Smooth muscle cell (in vitro differentiated cells): ENCODE data around the gene TRMT1. TPM values are rescaled to one million over a fixed set of nuclear protein-coding genes. Genes with fewer than 3 reads are reported as not detected.

Experiments used
- DNase-seq: peaks from one replicate; lab custom pipeline; 2025; ENCODE audit not compliant: unreplicated experiment; lab: John Stamatoyannopoulos, UW
- H2AFZ ChIP-seq: fragments of 200-600 bp; sonication (generic); 2 replicates; pipeline ENCODE4 v1.6.0; 2016; ENCODE audit warnings: antibody characterized with exemption, low read depth, mild to moderate bottlenecking
- H3F3A ChIP-seq: fragments of 200-600 bp; sonication (generic); 2 replicates; pipeline ENCODE4 v1.6.0; 2017; ENCODE audit warnings: antibody characterized with exemption, low read depth
- H3K27ac ChIP-seq: fragments of 200-600 bp; sonication (generic); 2 replicates; pipeline ENCODE4 v1.5.1; 2016; ENCODE audit warnings: low read depth, mild to moderate bottlenecking
- H3K27me3 ChIP-seq: fragments of 200-600 bp; sonication (generic); 2 replicates; pipeline ENCODE4 v1.6.1; 2016; ENCODE audit warnings: low read depth, mild to moderate bottlenecking
- H3K36me3 ChIP-seq: fragments of 200-600 bp; sonication (generic); 2 replicates; pipeline ENCODE4 v1.5.1; 2016; ENCODE audit warnings: low read depth
- H3K4me1 ChIP-seq: fragments of 200-600 bp; sonication (generic); 2 replicates; pipeline ENCODE4 v1.5.1; 2016; ENCODE audit warnings: low read depth
- H3K4me2 ChIP-seq: fragments of 200-600 bp; sonication (generic); 2 replicates; pipeline ENCODE4 v1.6.0; 2016; ENCODE audit warnings: mild to moderate bottlenecking
- H3K4me3 ChIP-seq: fragments of 200-600 bp; sonication (generic); 2 replicates; pipeline ENCODE4 v1.5.1; 2016; ENCODE audit warnings: mild to moderate bottlenecking
- H3K79me2 ChIP-seq: fragments of 200-600 bp; sonication (generic); 2 replicates; pipeline ENCODE4 v1.6.0; 2016; ENCODE audit warnings: low read depth, mild to moderate bottlenecking
- H3K9ac ChIP-seq: fragments of 200-600 bp; sonication (generic); 2 replicates; pipeline ENCODE4 v1.6.0; 2016; ENCODE audit warnings: low read depth
- H3K9me3 ChIP-seq: fragments of 200-600 bp; sonication (generic); replicated peaks from 2 replicates; pipeline ENCODE4 v1.5.1; 2016; ENCODE audit warnings: low read depth
- H4K20me1 ChIP-seq: fragments of 200-600 bp; sonication (generic); 2 replicates; pipeline ENCODE4 v1.6.0; 2016; ENCODE audit warnings: low read depth
- WGBS: methylation state at CpG from one replicate; pipeline ENCODE4 v1.1.7; 2016; ENCODE audit warnings: low lambda C conversion rate; 5-methylcytosine and 5-hydroxymethylcytosine counted together
- polyA plus RNA-seq: library from polyadenylated mRNA; unstranded; fragments of >200 nt; fragmentation: Nextera tagmentation; extraction: Ambion mirVana; gene quantifications from 2 replicates; pipeline ENCODE4 v1.2.1, GENCODE V29; 2016
- total RNA-seq: library from RNA; depleted of rRNA; stranded (reverse); fragments of >200 nt; gene quantifications from 2 replicates; pipeline ENCODE4 v1.2.3, GENCODE V29; 2014
- TF ChIP-seq, protein P1 (sequence below): fragments of 200-600 bp; sonication (generic); IDR thresholded peaks from 2 replicates; pipeline ENCODE4 v1.5.1; 2017; ENCODE audit warnings: borderline replicate concordance, mild to moderate bottlenecking, antibody characterized with exemption; ENCODE audit not compliant: insufficient read depth, poor library complexity, severe bottlenecking

Gene TRMT1
- total and polyA plus RNA-seq, 2 experiments from 2014 or later, result 21.9 to 37.4 TPM

DNA sequence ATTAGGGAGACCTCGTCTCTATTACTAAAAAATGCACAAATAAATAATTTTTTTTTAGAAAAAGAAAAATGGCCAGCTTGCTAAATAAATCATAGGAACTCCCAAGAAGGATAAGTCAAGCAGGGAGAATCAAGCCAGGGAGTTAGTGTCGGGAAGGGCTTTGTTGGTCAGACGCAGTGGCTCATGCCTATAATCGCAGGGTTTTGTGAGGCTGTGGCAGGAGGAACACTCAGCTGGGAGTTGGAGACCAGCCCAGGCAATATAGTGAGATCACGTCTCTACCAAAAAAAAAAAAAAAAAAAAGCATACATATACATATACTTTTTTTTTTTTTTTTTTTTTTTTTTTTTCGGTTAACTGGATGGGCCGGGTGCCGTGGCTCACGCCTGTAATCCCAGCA lies 10.5 kb upstream of the TRMT1 start:
- no peak overlapping the region for H3K4me3 ChIP-seq
- no peak overlapping the region for H3K27ac ChIP-seq
- WGBS, result 98% methylated on average over 7 of the region's 9 CpGs
- no peak for DNase-seq
- H3K9me3 ChIP-seq, result no peaks in the 10 kb centered on the region
- H4K20me1 ChIP-seq, result peaks cover 99% of the 10 kb centered on the region
- H3K9ac ChIP-seq, result no peak overlapping the region
- no peaks in the 10 kb centered on the region for H3K27me3 ChIP-seq
- no peak overlapping the region for H3K4me2 ChIP-seq
- TF ChIP-seq, protein P1, sequence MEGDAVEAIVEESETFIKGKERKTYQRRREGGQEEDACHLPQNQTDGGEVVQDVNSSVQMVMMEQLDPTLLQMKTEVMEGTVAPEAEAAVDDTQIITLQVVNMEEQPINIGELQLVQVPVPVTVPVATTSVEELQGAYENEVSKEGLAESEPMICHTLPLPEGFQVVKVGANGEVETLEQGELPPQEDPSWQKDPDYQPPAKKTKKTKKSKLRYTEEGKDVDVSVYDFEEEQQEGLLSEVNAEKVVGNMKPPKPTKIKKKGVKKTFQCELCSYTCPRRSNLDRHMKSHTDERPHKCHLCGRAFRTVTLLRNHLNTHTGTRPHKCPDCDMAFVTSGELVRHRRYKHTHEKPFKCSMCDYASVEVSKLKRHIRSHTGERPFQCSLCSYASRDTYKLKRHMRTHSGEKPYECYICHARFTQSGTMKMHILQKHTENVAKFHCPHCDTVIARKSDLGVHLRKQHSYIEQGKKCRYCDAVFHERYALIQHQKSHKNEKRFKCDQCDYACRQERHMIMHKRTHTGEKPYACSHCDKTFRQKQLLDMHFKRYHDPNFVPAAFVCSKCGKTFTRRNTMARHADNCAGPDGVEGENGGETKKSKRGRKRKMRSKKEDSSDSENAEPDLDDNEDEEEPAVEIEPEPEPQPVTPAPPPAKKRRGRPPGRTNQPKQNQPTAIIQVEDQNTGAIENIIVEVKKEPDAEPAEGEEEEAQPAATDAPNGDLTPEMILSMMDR, result no peak
- H2AFZ ChIP-seq, result no peak overlapping the region
- H3K4me1 ChIP-seq, result peaks cover 7% of the 10 kb centered on the region
- H3K36me3 ChIP-seq, result no peaks in the 10 kb centered on the region
- H3F3A ChIP-seq, result peaks cover 5% of the 10 kb centered on the region
- peaks cover 96% of the 10 kb centered on the region for H3K79me2 ChIP-seq

DNA sequence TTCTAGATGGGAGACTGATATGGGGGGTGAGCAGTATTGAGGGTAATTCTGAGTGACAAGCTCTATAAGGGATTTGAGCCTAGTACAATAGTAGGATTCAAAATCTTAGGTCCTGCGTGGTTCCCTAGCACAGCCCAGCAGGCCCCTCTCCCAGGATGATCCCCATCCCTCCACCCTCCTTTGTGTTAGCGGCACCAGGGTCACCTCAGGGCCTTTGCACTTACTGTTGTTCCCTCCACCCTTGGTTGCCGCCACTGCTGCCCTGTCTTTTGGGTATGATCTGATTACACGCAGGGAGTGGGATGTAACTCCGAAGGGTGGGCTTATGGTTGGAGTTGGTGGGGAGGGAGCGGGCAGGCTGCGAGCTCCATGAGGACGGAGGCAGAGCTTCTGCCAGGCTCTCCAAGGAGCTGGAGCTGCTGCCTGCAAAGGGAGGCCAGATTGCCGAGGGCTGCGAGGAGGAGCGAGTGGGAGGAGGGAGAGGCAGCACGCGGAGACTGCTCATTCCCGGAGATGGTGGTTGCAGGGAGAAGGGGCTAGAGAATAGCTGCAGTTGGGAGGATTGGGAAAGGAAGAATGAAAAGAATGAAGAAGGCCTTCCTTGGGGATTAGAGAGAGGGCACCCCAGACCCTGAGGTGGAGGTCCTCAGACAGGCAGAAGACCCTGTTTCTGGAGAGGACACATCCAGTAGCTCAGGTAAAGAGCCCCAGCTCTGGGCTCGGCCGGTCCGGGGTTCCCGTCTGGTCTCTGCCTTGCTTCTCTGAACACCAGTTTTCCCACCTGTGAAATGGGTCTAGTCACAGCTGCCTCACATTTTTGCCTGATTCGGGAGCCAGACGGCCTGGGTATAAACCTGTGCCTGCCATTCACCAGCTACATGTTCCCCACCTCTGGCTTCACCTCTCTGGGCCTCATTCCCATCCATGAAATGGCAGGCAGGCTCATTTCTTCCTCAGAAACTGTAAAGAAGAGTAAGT lies 6.7 kb upstream of the TRMT1 start:
- H3K4me1 ChIP-seq, result peaks cover 26% of the 10 kb centered on the region
- H3K4me2 ChIP-seq, result peak overlapping the region; percentile 41
- no peaks in the 10 kb centered on the region for H3F3A ChIP-seq
- H3K36me3 ChIP-seq, result no peaks in the 10 kb centered on the region
- TF ChIP-seq, protein P1, result no peak
- H3K79me2 ChIP-seq, result peaks cover 96% of the 10 kb centered on the region
- H3K4me3 ChIP-seq, result no peak overlapping the region
- no peaks in the 10 kb centered on the region for H3K9me3 ChIP-seq
- 85% methylated on average over 20 of the region's 20 CpGs for WGBS
- H3K27me3 ChIP-seq, result no peaks in the 10 kb centered on the region
- H3K27ac ChIP-seq, result peak overlapping the region; percentile 87
- no peak for DNase-seq
- H4K20me1 ChIP-seq, result peaks cover 95% of the 10 kb centered on the region
- H3K9ac ChIP-seq, result peak overlapping the region; percentile 68
- H2AFZ ChIP-seq, result no peak overlapping the region

DNA sequence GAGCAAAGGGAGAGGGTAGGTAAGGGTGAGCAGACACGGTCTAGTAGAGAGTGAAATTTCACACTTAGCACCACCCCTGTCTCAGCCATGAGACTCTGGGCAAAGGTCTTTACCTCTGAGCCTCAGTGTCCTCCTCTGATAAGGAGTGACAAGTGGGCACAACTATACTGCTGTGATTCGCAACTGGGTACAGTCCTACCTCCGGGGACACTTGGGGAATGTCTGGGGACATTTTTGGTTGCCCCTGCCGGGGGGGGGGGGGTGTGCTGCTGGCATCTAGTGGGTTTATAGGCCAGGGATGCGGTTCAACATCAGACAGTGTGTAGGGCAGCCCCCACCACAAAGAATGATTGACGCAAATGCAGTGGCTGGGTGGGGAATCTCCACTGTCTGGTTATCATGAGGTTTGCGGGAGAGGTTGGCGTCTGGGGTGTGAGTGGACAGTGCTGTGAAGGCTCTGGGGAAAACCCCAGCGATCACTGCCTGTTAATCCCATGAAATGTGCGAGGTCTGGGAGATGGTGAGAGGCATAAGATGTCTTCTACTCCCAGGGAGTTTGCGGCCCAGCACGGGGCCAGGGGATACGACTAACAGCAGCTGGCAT lies 5.8 kb upstream of the TRMT1 start:
- H4K20me1 ChIP-seq, result peaks cover 86% of the 10 kb centered on the region
- peak; percentile 14 for DNase-seq
- H3K36me3 ChIP-seq, result no peaks in the 10 kb centered on the region
- 43% methylated on average over 12 of the region's 13 CpGs for WGBS
- H3K4me1 ChIP-seq, result peaks cover 26% of the 10 kb centered on the region
- no peak overlapping the region for H3K4me3 ChIP-seq
- H3K27ac ChIP-seq, result peak overlapping the region; percentile 87
- no peaks in the 10 kb centered on the region for H3K9me3 ChIP-seq
- TF ChIP-seq, protein P1, result no peak
- no peaks in the 10 kb centered on the region for H3K27me3 ChIP-seq
- H2AFZ ChIP-seq, result no peak overlapping the region
- peaks cover 87% of the 10 kb centered on the region for H3K79me2 ChIP-seq
- peak overlapping the region; percentile 68 for H3K9ac ChIP-seq
- H3F3A ChIP-seq, result no peaks in the 10 kb centered on the region
- H3K4me2 ChIP-seq, result peak overlapping the region; percentile 44
